ENCODE data around the gene PRM2. TPM values are rescaled to one million over a fixed set of nuclear protein-coding genes. Genes with fewer than 3 reads are reported as not detected.

The PRM2 gene
- total RNA-seq, 1 donor from 2014 or later = not detected

GRCh38 chr16:11264155-11264832 lies 12.0 kb downstream of the PRM2 start:
- DNase-seq (ENCODE audit: low spot score) = no peak
- peaks cover 5% of the 10 kb centered on the region for H3K27me3 Mint-ChIP-seq (ENCODE audit: low read depth)
- no peak overlapping the region for H3K27ac Mint-ChIP-seq (ENCODE audit: unreplicated experiment)
- no peak overlapping the region for H3K4me3 Mint-ChIP-seq (ENCODE audit: unreplicated experiment)
- H3K9me3 Mint-ChIP-seq (ENCODE audit: low read depth) = no peaks in the 10 kb centered on the region
- no peaks in the 10 kb centered on the region for H3K36me3 Mint-ChIP-seq (ENCODE audit: low read depth)
- peaks cover 3% of the 10 kb centered on the region for H3K4me1 Mint-ChIP-seq (ENCODE audit: low read depth)
- no peak for TF ChIP-seq CTCF (IDR thresholded peaks at IDR 0.05)

GRCh38 chr16:11263737-11264136 lies 12.5 kb downstream of the PRM2 start:
- no peaks in the 10 kb centered on the region for H3K9me3 Mint-ChIP-seq (ENCODE audit: low read depth)
- H3K27me3 Mint-ChIP-seq (ENCODE audit: low read depth) = peaks cover 5% of the 10 kb centered on the region
- DNase-seq (ENCODE audit: low spot score) = no peak
- TF ChIP-seq CTCF (IDR thresholded peaks at IDR 0.05) = no peak
- no peak overlapping the region for H3K4me3 Mint-ChIP-seq (ENCODE audit: unreplicated experiment)
- peaks cover 8% of the 10 kb centered on the region for H3K4me1 Mint-ChIP-seq (ENCODE audit: low read depth)
- H3K27ac Mint-ChIP-seq (ENCODE audit: unreplicated experiment) = no peak overlapping the region
- no peaks in the 10 kb centered on the region for H3K36me3 Mint-ChIP-seq (ENCODE audit: low read depth)

- Mint-ChIP-seq H3K27ac (ENCODE audit: unreplicated experiment) (no peak overlapping the region), H3K4me3 (ENCODE audit: unreplicated experiment) (no peak overlapping the region), H3K4me1 (ENCODE audit: low read depth) (peaks cover 11% of the 10 kb centered on the region), H3K36me3 (ENCODE audit: low read depth) (no peaks in the 10 kb centered on the region), H3K27me3 (ENCODE audit: low read depth) (peaks cover 5% of the 10 kb centered on the region), H3K9me3 (ENCODE audit: low read depth) (no peaks in the 10 kb centered on the region)
- DNase-seq (ENCODE audit: low spot score) = no peak
- no peak for TF ChIP-seq CTCF (IDR thresholded peaks at IDR 0.05)
These were observed 13.4 kb downstream of the PRM2 start for GRCh38 chr16:11262915-11263314.

GRCh38 chr16:11260596-11260966 lies 15.7 kb downstream of the PRM2 start:
- H3K9me3 Mint-ChIP-seq (ENCODE audit: low read depth) = no peaks in the 10 kb centered on the region
- peaks cover 5% of the 10 kb centered on the region for H3K27me3 Mint-ChIP-seq (ENCODE audit: low read depth)
- no peaks in the 10 kb centered on the region for H3K36me3 Mint-ChIP-seq (ENCODE audit: low read depth)
- H3K27ac Mint-ChIP-seq (ENCODE audit: unreplicated experiment) = no peak overlapping the region
- H3K4me3 Mint-ChIP-seq (ENCODE audit: unreplicated experiment) = no peak overlapping the region
- no peak for DNase-seq (ENCODE audit: low spot score)
- H3K4me1 Mint-ChIP-seq (ENCODE audit: low read depth) = peaks cover 18% of the 10 kb centered on the region
- TF ChIP-seq CTCF (IDR thresholded peaks at IDR 0.05) = no peak

- H3K4me1 Mint-ChIP-seq (ENCODE audit: low read depth) = peaks cover 18% of the 10 kb centered on the region
- H3K4me3 Mint-ChIP-seq (ENCODE audit: unreplicated experiment) = no peak overlapping the region
- H3K9me3 Mint-ChIP-seq (ENCODE audit: low read depth) = no peaks in the 10 kb centered on the region
- no peak for TF ChIP-seq CTCF (IDR thresholded peaks at IDR 0.05)
- H3K36me3 Mint-ChIP-seq (ENCODE audit: low read depth) = no peaks in the 10 kb centered on the region
- peaks cover 5% of the 10 kb centered on the region for H3K27me3 Mint-ChIP-seq (ENCODE audit: low read depth)
- no peak overlapping the region for H3K27ac Mint-ChIP-seq (ENCODE audit: unreplicated experiment)
- DNase-seq (ENCODE audit: low spot score) = no peak
These were observed 16.4 kb downstream of the PRM2 start for GRCh38 chr16:11259655-11260595.

Data from chondrocyte (in vitro differentiated cells).